PC-9 (cell line): Measurements from ENCODE around the gene PITPNB.

Experiments used
- EZH2 ChIP-seq: fragments of 200-600 bp; sonication (generic); IDR thresholded peaks from 2 replicates; pipeline ENCODE4 v1.8.0; 2017; ENCODE audit warnings: antibody characterized with exemption, low read depth
- TF ChIP-seq, protein P1 (sequence below): fragments of 200-600 bp; sonication (generic); conservative IDR thresholded peaks from 2 replicates; pipeline ENCODE4 v1.6.1; 2017; ENCODE audit warnings: mixed run types, antibody characterized with exemption, mild to moderate bottlenecking, moderate library complexity

DNA sequence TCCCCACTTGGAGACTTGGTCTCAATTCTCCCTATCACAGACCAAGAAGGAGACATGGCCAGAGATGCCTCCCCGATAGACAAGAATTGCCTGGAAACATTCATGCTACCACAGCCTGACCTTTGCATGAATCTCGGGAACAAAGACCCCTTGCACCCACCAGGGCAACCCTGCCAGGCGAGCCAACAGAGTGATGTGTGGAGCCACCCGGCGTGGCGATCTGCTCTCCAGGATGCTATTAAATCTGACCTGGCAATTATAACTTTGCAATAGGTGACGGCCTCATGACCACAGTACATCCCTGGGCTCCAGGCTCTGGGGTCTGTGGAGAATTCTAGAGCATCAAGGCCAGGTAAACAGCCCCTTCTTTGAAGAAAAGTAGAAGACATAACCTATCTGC lies 86.5 kb downstream of the PITPNB start:
- TF ChIP-seq, protein P1, sequence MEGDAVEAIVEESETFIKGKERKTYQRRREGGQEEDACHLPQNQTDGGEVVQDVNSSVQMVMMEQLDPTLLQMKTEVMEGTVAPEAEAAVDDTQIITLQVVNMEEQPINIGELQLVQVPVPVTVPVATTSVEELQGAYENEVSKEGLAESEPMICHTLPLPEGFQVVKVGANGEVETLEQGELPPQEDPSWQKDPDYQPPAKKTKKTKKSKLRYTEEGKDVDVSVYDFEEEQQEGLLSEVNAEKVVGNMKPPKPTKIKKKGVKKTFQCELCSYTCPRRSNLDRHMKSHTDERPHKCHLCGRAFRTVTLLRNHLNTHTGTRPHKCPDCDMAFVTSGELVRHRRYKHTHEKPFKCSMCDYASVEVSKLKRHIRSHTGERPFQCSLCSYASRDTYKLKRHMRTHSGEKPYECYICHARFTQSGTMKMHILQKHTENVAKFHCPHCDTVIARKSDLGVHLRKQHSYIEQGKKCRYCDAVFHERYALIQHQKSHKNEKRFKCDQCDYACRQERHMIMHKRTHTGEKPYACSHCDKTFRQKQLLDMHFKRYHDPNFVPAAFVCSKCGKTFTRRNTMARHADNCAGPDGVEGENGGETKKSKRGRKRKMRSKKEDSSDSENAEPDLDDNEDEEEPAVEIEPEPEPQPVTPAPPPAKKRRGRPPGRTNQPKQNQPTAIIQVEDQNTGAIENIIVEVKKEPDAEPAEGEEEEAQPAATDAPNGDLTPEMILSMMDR = no peak
- no peak for TF ChIP-seq EZH2
